ENCODE results near the gene SNX9.
A peak's percentile ranks its signal among the peaks of the same experiment; 100 is the strongest.
"Not testable (repeated sequence)": the region's sequence is repeated elsewhere in the genome, so short reads cannot be mapped to it uniquely, and the experiment has no call there.

Gene SNX9

DNA sequence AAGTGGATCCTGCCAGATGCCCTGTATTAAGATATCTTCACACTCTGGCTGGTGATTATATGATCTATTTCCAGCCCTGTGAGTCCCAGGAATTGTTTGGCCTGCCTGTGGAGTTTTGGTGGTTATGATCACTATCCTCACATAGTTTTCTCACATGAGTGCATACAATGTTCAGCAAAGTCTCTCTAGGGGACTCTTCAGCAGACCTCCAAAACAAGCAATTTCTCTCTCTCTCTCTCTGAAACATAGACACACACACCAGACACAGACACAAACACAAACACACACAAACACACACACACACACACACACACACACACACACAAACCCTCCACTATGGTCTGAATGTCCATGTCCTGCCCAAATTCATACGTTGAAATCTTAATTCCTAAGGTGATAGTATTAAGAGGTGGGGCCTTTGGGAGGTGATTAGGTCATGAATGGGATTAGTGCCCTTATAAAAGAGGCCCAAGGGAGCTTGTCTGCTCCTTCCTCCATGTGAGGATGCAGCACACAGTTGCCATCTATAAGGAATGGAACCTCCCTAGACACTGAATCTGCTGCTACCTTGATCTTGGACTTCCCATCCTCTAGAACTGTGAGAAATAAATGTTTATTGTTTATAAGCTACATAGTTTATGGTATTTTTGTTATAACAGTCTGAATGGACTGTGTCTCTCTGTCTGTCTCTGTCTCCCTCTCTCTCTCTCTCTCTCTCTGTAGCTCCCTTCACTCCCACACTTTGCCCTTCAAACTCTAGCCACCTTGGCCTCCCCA, 136.6 kb downstream of the SNX9 start:
- DNase-seq = peak; percentile 7

DNA sequence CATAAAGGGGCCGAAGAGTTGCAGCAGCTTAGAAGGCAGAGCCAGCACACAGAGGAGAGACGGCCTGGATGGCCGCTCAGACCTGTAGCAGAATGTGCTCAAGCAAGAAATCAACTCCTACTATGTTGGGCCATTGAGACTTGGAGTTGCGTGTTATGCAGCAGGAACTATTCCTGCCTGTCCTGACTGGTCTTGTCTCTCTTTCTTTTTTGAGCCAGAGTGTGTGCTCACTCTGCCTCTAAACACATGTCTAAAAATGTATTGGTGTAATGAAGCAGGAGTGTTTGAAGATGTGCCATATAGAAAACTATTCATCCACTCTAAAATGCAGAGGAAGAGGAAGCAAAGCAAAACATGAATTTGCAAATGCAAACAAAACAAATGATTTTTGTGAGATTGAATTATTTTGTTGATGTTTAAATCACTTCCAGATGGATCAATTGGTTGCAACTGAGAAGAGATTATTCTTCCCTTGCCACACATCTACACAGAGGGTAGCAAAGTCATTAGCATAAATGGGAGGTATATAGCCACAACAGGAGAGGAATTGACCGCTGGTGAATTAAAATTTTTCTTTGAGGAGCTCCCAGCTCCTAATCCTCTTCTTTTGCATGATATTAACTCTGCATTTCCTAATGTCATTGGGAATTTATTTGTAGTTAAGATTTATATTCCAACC, 138.2 kb downstream of the SNX9 start:
- DNase-seq = peak; percentile 3

GRCh38 chr6:157961832-157962575, 139.0 kb downstream of the SNX9 start:
- peak; percentile 1 for DNase-seq

- peak; percentile 41 for DNase-seq
These were observed 139.7 kb downstream of the SNX9 start for GRCh38 chr6:157962601-157963302.

GRCh38 chr6:157964100-157964499, 141.1 kb downstream of the SNX9 start:
- peak; percentile 19 for DNase-seq

GRCh38 chr6:157965387-157965786, 142.3 kb downstream of the SNX9 start:
- no peak for DNase-seq

DNA sequence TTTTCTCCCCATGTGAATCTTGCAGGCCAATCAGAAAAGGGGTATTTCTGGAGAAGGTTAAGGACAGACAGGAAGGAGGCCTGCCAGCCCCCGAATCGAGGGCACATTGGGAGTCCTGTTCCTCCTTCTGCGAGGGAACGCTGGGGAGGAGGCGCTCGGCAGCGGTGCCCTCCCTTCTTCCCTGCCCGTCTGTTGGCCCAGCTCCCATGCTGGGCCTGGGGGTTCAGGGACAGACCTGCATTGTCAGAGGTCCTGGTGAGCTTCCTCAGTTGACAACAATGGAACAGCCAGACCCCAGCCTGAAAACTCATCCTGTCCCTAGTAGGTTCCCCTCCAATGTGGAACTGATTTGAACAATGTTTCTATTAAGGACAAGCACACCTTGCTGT, 143.5 kb downstream of the SNX9 start:
- peak; percentile 25 for DNase-seq

DNA sequence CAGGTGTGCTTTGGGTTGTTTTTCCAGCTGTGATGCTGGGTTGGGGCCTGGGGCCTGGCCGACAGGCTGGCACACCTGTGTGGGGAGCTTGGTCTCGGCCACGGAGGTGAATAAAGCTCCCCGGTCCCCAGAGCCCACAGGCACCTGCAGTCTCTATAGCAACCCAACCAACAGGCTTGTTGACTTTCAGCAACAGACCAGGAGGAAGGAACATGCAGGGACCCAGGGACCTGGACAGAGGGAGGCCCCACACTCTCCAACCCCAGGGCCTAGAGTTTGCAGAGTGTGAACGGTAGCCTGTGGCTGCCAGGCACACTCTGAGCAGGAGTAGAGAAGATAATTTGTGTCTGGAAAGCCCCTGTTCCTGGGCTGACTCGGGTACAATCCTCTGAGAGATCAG, 144.0 kb downstream of the SNX9 start:
- DNase-seq = peak; percentile 4

DNA sequence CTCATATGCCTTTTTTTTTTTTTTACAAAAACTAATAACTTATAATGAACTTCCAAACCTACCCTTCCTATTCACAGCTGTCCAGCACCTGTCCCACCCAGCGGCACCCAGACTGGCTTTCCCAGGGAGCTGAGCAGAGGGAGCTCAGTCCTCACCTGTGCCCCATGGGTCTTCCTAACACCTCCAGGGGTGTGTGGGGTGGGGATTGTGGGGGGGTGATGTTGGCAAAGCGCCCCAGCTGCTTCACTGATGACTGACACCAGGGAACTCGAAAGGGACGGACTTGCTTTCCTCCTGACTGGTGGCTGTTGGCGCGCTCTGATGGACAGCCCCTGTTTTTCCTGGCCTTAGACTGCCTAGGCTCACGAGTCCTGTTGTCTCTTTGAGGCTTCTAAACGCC, 144.4 kb downstream of the SNX9 start:
- DNase-seq = peak; percentile 30

GRCh38 chr6:157972177-157972576, 149.1 kb downstream of the SNX9 start:
- not testable (repeated sequence) for DNase-seq

GRCh38 chr6:157974341-157974894, 151.4 kb downstream of the SNX9 start:
- peak; percentile 7 for DNase-seq

GRCh38 chr6:157974967-157975366, 151.9 kb downstream of the SNX9 start:
- DNase-seq = peak; percentile 13

- DNase-seq = no peak
These were observed 152.4 kb downstream of the SNX9 start for GRCh38 chr6:157975456-157975855.

DNA sequence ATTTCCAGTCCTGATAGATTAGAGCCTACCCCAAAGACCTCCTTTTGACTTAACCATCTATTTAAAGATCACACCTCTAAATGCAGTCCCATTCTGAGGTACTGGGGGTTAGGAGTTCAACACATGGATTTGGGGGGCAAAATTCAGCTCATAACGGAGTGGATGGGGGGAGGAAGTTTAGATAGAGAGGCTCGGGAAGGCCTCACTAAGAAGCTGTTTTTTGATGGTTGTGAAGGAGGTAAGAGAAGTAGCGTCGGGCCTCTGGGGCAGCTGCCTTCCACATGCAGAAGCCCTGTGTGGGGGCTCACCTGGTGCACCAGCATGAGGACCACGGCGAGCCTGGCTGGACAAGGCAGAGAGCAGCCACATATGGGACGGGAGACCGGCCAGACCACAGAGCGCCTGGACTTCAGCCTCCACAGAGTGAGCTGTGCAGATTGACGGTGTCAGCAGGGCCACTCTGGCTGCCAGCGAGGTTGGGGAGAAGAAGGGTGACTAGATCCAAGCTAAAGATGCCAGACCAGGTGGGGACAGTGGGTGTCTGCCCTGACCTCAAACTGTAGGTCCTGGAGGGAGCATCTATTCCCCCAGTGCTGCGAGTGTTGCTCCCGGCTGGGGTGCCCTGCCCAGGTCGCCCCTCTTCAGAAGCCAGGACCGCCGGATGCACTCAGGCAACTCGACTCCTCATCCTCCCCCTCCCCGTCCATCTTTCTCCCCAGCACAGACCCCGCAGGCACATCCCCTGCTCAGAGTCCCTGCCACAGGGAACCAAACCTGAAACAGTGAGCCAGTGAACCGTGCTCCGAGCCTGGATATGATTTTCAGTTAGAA, 153.5 kb downstream of the SNX9 start:
- DNase-seq = peak; percentile 34

GRCh38 chr6:157977176-157977804, 154.2 kb downstream of the SNX9 start:
- peak; percentile 30 for DNase-seq

- peak; percentile 30 for DNase-seq
These were observed 155.2 kb downstream of the SNX9 start for GRCh38 chr6:157978021-157978783.

- peak; percentile 54 for DNase-seq
These were observed 157.5 kb downstream of the SNX9 start for GRCh38 chr6:157980288-157981131.

GRCh38 chr6:157981132-157981394, 158.0 kb downstream of the SNX9 start:
- DNase-seq = no peak

DNA sequence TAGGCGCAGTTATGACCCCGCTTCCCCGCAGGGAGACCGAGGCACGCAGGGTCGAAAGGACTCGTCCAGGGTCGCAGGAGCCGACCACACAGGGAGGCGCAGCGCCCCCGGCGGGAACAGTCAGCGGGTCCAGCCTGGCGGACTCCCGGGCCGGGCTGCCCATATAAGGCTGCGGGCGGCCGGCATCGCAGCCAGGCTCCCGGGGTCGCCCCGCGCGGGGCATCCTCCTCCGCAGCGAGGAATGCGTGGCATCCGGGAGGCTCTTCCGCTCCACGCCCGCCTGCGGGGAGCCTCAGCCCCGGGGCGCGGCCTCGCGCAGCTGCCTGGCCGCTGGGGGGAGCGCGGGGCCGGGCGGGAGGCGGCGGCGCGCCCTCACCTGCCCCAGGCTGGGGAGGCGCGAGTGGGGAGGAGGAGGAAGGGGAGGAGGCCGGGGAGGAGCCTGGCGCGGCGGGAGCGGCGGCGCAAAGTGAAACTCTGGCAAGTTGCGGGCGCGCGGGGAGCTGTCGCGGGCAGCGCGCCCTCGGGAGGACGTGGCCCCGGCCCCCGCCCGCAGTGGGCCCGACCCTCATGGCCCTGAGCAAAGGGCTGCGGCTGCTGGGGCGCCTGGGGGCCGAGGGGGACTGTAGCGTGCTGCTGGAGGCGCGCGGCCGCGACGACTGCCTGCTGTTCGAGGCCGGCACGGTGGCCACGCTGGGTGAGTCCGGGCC, 158.5 kb downstream of the SNX9 start, which contains the start of gene SYNJ2:
Gene SYNJ2 (plus strand): TSS at position 469 of the 707 bp plus-strand sequence. CDS start 99 bp downstream, at position 568.
- DNase-seq = peak; percentile 82
